ENCODE data around the gene PI16. TPM values are rescaled to one million over a fixed set of nuclear protein-coding genes. Genes with fewer than 3 reads are reported as not detected.
"Not testable (repeated sequence)": the region's sequence is repeated elsewhere in the genome, so short reads cannot be mapped to it uniquely, and the experiment has no call there.

PI16 gene
- total RNA-seq, 1 donor from 2014 or later = 27.8 TPM

- DNase-seq (no peak), ATAC-seq (ENCODE audit: poor library complexity) (no peak)
- intact Hi-C loops (cut with DNase I) = no loop called here
Measured at GRCh38 chr6:36947570-36948351, 6.8 kb upstream of the PI16 start.

- ATAC-seq (ENCODE audit: poor library complexity); intact Hi-C loops (cut with DNase I); DNase-seq: not testable (repeated sequence)
Measured at GRCh38 chr6:36949076-36949475, 5.5 kb upstream of the PI16 start.

GRCh38 chr6:36949636-36950035, 4.9 kb upstream of the PI16 start:
- intact Hi-C loops (cut with DNase I) = no loop called here
- DNase-seq = no peak
- no peak for ATAC-seq (ENCODE audit: poor library complexity)

DNA sequence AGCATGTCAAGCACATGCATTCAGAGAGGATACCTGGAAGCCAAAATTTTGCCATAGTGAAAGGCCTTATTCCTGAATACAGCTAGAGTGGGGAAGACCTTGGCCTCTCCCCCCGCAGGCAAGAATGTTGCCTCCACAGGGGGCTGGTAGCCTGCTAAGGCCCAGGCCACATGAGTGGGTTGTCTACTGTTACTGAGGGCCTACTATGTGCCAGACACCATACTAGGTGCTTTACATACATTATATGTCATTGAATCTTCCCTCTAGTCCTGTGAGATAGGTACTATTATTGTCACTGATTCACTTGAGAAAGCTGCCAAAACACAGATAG, 642 bp upstream of the PI16 start:
- DNase-seq (no peak), ATAC-seq (ENCODE audit: poor library complexity) (no peak)
- intact Hi-C loops (cut with DNase I) = no loop called here

DNA sequence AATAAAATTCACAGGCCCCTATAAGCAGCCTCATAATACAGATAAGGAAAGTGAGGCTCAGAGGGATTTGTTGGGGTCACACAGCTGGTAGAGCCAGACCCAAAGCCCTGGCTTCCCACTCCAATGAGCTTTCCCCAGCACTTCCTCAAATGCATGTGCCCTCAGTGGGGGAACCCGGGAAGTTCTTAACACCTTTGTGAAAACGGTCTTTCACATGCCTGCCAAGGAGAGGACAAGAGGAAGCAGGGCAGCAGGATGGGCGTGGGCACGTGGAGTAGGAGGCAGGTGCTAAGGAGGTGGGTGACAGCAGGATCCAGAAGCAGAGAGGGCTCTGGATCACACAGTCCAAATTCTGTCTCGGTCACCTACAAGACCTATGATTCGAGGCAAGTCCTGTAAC, 598 bp downstream of the PI16 start:
- ATAC-seq (ENCODE audit: poor library complexity) (no peak), DNase-seq (no peak)
- intact Hi-C loops (cut with DNase I) = no loop called here

- intact Hi-C loops (cut with DNase I) = no loop called here
- ATAC-seq (ENCODE audit: poor library complexity) (no peak), DNase-seq (no peak)
Measured at GRCh38 chr6:36955671-36956445, 1.3 kb downstream of the PI16 start.

DNA sequence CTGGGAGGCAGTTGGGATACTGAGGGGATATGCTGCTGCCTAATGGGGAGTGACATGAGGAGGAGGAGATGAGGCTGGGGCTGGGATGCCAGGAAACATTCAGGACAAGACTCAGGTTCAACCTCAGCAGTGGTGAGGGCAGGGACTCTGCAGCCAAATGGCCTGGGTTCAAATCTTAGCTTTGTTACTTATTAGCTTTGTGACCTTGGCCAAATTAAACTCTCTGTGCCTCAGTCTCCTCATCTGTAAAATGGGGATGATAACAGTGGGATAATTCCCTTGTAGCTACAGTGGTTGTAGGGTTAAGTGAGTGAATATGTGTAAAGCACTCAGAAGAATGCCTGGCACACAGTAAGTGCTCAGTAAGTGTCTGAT, 1.9 kb downstream of the PI16 start:
- DNase-seq (no peak), ATAC-seq (ENCODE audit: poor library complexity) (no peak)
- intact Hi-C loops (cut with DNase I) = no loop called here

GRCh38 chr6:36957773-36958271, 3.3 kb downstream of the PI16 start:
- peak; percentile 26 for ATAC-seq (ENCODE audit: poor library complexity)
- no peak for DNase-seq
- intact Hi-C loops (cut with DNase I) = no loop called here

- no peak for DNase-seq
- no peak for ATAC-seq (ENCODE audit: poor library complexity)
- intact Hi-C loops (cut with DNase I) = no loop called here
Measured at GRCh38 chr6:36958775-36959554, 4.4 kb downstream of the PI16 start.

GRCh38 chr6:36959555-36960250, 5.2 kb downstream of the PI16 start:
- no peak for DNase-seq
- intact Hi-C loops (cut with DNase I) = no loop called here
- ATAC-seq (ENCODE audit: poor library complexity) = no peak

GRCh38 chr6:36961441-36962435, 7.2 kb downstream of the PI16 start:
- ATAC-seq (ENCODE audit: poor library complexity) = no peak
- DNase-seq = no peak
- intact Hi-C loops (cut with DNase I) = no loop called here

DNA sequence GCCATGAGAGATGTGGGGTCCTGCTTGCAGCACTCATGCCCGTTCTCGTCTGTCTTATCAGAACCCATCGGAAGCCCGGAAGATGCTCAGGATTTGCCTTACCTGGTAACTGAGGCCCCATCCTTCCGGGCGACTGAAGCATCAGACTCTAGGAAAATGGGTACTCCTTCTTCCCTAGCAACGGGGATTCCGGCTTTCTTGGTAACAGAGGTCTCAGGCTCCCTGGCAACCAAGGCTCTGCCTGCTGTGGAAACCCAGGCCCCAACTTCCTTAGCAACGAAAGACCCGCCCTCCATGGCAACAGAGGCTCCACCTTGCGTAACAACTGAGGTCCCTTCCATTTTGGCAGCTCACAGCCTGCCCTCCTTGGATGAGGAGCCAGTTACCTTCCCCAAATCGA, 8.3 kb downstream of the PI16 start:
- intact Hi-C loops (cut with DNase I) = no loop called here
- ATAC-seq (ENCODE audit: poor library complexity) (peak; percentile 19), DNase-seq (peak; percentile 85)

DNA sequence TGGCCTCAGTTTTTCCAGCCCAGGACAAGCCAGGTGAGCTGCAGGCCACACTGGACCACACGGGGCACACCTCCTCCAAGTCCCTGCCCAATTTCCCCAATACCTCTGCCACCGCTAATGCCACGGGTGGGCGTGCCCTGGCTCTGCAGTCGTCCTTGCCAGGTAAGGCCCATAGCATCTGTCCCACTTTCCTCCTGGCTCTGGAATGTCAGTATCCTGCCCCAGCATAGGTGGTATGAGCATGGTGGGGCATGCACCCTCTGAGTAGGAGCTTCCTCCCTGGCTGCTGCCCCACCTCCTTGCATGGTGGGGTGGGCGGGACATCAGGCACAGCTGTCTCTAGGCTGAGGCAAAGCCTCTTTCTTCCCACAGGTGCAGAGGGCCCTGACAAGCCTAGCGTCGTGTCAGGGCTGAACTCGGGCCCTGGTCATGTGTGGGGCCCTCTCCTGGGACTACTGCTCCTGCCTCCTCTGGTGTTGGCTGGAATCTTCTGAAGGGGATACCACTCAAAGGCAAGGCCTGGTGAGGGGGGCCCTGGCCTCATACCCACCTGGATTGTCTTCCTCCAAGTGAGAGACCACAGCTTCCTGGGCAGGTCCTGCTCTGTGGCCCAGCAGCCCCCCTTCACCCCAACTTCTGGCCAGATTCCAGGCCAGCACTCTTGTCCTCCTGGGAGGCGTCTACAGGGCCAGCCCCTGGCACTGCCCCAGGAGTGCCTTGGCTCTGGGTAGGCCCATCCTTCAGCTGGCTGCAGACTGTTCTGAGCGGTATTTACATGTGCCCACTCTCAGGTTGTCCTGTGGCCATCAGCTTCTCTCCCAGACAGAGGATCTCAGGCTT, 9.1 kb downstream of the PI16 start:
- peak; percentile 75 for DNase-seq
- intact Hi-C loops (cut with DNase I) = no loop called here

DNA sequence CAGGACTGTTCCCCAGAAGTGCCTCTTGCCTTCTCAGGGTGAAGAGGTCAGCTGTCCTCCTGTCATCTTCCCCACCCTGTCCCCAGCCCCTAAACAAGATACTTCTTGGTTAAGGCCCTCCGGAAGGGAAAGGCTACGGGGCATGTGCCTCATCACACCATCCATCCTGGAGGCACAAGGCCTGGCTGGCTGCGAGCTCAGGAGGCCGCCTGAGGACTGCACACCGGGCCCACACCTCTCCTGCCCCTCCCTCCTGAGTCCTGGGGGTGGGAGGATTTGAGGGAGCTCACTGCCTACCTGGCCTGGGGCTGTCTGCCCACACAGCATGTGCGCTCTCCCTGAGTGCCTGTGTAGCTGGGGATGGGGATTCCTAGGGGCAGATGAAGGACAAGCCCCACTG, 9.8 kb downstream of the PI16 start:
- intact Hi-C loops (cut with DNase I) = no loop called here
- DNase-seq (no peak), ATAC-seq (ENCODE audit: poor library complexity) (no peak)

More for the DNA sequence above, 9.1 kb downstream of the PI16 start:
- peak; percentile 34 for ATAC-seq (ENCODE audit: poor library complexity)

DNA sequence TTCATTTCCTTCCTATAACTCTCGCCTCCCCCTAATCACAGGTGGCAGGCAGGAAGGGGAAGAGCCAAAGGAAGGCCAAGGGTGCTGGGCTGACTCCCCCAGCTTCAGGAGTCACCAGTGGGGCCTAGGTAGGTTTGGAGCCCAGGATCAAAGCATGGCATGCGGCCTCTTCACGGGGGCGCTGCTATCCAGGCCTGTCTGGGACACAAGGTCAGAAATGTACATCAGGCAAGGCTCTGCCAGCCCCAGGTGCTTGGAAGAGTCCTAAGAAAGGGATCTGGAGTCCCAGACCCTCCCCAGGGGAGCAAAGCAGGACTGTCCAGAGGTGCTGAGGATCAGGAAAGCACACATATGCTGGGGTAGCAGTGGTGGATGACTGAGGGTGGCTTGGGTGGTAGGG, 10.4 kb downstream of the PI16 start:
- no peak for DNase-seq
- ATAC-seq (ENCODE audit: poor library complexity) = no peak
- intact Hi-C loops (cut with DNase I) = no loop called here

- ATAC-seq (ENCODE audit: poor library complexity) (peak; percentile 32), DNase-seq (peak; percentile 38)
- intact Hi-C loops (cut with DNase I) = no loop called here
Measured at GRCh38 chr6:36967301-36967700, 12.8 kb downstream of the PI16 start.

DNA sequence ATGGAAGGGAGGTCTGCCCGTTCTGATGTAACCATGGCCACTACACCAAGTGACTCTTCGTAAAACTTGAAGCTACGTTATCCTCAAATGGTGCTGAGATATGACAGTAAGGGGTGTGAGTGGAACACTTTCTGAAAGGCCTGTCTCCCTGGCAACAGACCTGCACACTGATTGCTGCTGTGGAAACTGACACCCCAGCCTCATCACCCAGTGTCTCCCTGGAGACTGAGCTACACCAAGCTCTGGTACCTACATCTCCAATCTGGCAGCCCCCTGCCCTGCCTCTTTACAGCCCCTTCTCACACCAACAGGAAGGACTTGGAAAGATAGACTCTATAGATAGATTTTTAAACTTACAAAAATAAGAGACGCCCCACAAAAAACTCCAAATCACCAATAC, 13.2 kb downstream of the PI16 start:
- ATAC-seq (ENCODE audit: poor library complexity) (no peak), DNase-seq (peak; percentile 17)
- intact Hi-C loops (cut with DNase I) = no loop called here
